ENCODE results near the gene CPTP.
A peak's percentile ranks its signal among the peaks of the same experiment; 100 is the strongest.

The CPTP gene

DNA sequence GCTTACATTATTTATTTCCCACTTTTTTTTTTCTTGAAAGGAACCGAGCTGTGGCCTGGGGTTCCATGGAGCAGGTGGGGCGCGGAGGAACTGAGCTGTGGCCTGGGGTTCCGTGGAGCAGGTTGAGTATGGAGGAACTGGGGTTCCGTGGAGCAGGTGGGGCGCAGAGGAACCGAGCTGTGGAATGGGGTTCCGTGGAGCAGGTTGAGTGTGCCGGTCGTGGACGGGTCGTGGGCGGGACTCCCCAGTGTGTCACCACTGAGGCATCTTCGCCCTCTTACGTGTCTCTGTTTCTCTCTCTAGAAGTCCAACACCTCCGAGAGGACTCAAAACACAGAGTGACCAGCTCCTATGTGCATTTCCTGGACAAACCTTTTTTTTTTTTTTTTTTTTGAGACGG, 45.6 kb upstream of the CPTP start:
- no peaks in the 10 kb centered on the region for H3K79me2 ChIP-seq
- H3K9ac ChIP-seq = no peak overlapping the region
- H3K27ac ChIP-seq = no peak overlapping the region
- H3K4me1 ChIP-seq = peaks cover 3% of the 10 kb centered on the region
- no peak overlapping the region for H2AFZ ChIP-seq
- TF ChIP-seq CTCF (IDR thresholded peaks at IDR 0.05) = no peak
- H3K9me3 ChIP-seq (ENCODE audit: control insufficient read depth, low read length) = no peaks in the 10 kb centered on the region
- no peak overlapping the region for H3K4me3 ChIP-seq (ENCODE audit: low read depth, low read length)
- H3K4me2 ChIP-seq (ENCODE audit: low read length) = no peak overlapping the region
- H3K27me3 ChIP-seq (ENCODE audit: control insufficient read depth, insufficient read depth, low read length) = no peaks in the 10 kb centered on the region
- no peaks in the 10 kb centered on the region for H3K36me3 ChIP-seq (ENCODE audit: control insufficient read depth, insufficient read depth, low read length)

GRCh38 chr1:1280782-1281481, 43.7 kb upstream of the CPTP start:
- no peaks in the 10 kb centered on the region for H3K79me2 ChIP-seq
- no peaks in the 10 kb centered on the region for H3K36me3 ChIP-seq (ENCODE audit: control insufficient read depth, insufficient read depth, low read length)
- TF ChIP-seq CTCF (IDR thresholded peaks at IDR 0.05) = no peak
- H3K4me2 ChIP-seq (ENCODE audit: low read length) = no peak overlapping the region
- H3K9me3 ChIP-seq (ENCODE audit: control insufficient read depth, low read length) = no peaks in the 10 kb centered on the region
- H3K27me3 ChIP-seq (ENCODE audit: control insufficient read depth, insufficient read depth, low read length) = no peaks in the 10 kb centered on the region
- no peak overlapping the region for H3K4me3 ChIP-seq (ENCODE audit: low read depth, low read length)
- no peak overlapping the region for H3K9ac ChIP-seq
- no peak overlapping the region for H2AFZ ChIP-seq
- H3K27ac ChIP-seq = no peak overlapping the region
- H3K4me1 ChIP-seq = peaks cover 3% of the 10 kb centered on the region

DNA sequence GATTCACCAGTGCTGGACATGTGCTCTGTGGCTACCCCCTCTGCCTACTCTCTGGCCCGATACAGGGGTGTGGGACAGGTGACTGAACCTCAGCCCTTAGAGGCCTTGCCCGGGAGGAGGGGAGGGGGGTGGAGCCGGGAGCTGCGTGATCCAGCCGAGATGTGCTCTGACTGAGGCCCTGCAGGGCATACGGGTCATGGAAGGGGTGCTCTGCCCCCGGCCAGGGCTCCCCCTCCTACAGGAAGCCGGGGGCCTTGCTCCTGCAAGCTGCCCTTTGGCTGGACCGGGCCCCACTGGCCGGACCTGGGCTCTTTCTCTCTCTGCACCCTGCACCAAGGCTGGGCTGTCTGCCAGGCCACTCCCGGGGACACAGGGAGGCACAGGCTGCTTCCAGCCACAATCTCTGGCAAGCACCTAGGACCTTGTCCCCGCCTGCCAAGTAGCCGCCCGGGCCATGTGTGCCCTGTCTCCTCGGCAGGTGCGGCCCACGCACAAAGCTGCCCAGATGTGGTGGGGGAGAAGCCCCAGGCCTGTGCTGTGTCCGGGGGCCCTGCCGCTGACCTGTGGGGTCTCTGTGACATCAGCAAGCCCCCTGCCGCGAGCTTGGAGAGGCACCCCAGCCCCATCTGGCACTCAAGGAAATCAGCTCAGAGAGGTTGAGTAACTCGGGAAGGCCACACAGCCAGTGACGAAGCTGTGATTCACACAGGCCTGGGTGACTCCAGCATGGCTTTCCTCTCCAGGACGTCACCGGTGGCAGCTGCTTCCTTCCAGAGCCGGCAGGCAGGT, 42.9 kb upstream of the CPTP start:
- H3K27me3 ChIP-seq (ENCODE audit: control insufficient read depth, insufficient read depth, low read length) = no peaks in the 10 kb centered on the region
- H3K79me2 ChIP-seq = no peaks in the 10 kb centered on the region
- H3K4me2 ChIP-seq (ENCODE audit: low read length) = peak overlapping the region; percentile 47
- no peak overlapping the region for H3K27ac ChIP-seq
- no peak for TF ChIP-seq CTCF (IDR thresholded peaks at IDR 0.05)
- no peaks in the 10 kb centered on the region for H3K9me3 ChIP-seq (ENCODE audit: control insufficient read depth, low read length)
- H3K4me3 ChIP-seq (ENCODE audit: low read depth, low read length) = peak overlapping the region; percentile 4
- H2AFZ ChIP-seq = peak overlapping the region; percentile 22
- H3K36me3 ChIP-seq (ENCODE audit: control insufficient read depth, insufficient read depth, low read length) = no peaks in the 10 kb centered on the region
- H3K4me1 ChIP-seq = peaks cover 3% of the 10 kb centered on the region
- H3K9ac ChIP-seq = no peak overlapping the region

- Histone ChIP-seq H3K4me3 (ENCODE audit: low read depth, low read length) (no peak overlapping the region), H3K27me3 (ENCODE audit: control insufficient read depth, insufficient read depth, low read length) (no peaks in the 10 kb centered on the region), H3K9me3 (ENCODE audit: control insufficient read depth, low read length) (no peaks in the 10 kb centered on the region), H3K27ac (no peak overlapping the region), H3K36me3 (ENCODE audit: control insufficient read depth, insufficient read depth, low read length) (no peaks in the 10 kb centered on the region), H3K9ac (no peak overlapping the region), H2AFZ (no peak overlapping the region), H3K79me2 (no peaks in the 10 kb centered on the region), H3K4me1 (peaks cover 3% of the 10 kb centered on the region), H3K4me2 (ENCODE audit: low read length) (no peak overlapping the region)
- TF ChIP-seq CTCF (IDR thresholded peaks at IDR 0.05) = no peak
These were observed 41.6 kb upstream of the CPTP start for GRCh38 chr1:1282998-1283397.

Measured in parathyroid adenoma (tissue), 2 donors.